Gastrocnemius medialis (tissue), 4 donors: ENCODE data around the gene CNST.

ENCODE experiments used
- POLR2A ChIP-seq, 2 donors: fragments of 450-650 bp; IDR thresholded peaks; one replicate each; pipeline ENCODE4 v1.6.1; 2017; ENCODE audit warnings: antibody characterized with exemption in 2 of 2, mild to moderate bottlenecking in 2 of 2, moderate library complexity in 2 of 2
- TF ChIP-seq, protein P1 (sequence below), 5 experiments: fragments of 450-650 bp in 3 of 5; fragments of 200-600 bp in 2 of 5; sonication (generic) in 2 of 5; IDR thresholded peaks in 4 of 5; conservative IDR thresholded peaks in 1 of 5; 1 replicate in 4 of 5; 2 replicates in 1 of 5; pipeline ENCODE4 v1.5.1; 2016 to 2019; ENCODE audit warnings: antibody characterized with exemption in 5 of 5, mild to moderate bottlenecking in 3 of 5, moderate library complexity in 3 of 5

DNA sequence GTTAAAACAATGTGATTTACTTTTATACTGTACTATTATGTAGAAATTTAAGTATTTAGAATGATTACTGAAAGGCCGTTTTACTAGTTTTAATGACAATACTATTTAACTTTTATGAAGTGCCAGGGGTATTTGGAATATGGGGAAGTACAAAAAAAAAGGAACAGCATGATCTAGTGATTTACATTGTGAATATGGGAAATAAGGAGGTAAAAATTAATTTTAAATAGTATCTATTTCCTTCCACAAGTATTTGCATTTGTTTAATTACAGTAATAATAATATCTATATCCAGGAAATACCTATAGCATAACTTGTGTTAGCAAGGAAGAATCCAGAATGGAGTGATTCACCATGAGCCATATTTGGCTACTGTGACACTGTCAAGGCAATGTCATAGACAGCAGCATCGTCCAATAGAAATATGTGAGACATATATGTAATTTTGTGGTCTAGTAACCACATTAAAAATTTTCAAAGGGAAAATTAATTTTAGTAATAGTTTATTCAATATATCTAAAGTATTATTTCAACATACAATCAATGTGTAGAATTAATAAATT is 22.0 kb downstream of the CNST start:
- TF ChIP-seq, protein P1, sequence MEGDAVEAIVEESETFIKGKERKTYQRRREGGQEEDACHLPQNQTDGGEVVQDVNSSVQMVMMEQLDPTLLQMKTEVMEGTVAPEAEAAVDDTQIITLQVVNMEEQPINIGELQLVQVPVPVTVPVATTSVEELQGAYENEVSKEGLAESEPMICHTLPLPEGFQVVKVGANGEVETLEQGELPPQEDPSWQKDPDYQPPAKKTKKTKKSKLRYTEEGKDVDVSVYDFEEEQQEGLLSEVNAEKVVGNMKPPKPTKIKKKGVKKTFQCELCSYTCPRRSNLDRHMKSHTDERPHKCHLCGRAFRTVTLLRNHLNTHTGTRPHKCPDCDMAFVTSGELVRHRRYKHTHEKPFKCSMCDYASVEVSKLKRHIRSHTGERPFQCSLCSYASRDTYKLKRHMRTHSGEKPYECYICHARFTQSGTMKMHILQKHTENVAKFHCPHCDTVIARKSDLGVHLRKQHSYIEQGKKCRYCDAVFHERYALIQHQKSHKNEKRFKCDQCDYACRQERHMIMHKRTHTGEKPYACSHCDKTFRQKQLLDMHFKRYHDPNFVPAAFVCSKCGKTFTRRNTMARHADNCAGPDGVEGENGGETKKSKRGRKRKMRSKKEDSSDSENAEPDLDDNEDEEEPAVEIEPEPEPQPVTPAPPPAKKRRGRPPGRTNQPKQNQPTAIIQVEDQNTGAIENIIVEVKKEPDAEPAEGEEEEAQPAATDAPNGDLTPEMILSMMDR (IDR thresholded peaks at IDR 0.05 in 4 of 5, conservative IDR thresholded peaks at IDR 0.05 in 1 of 5): no peak
- TF ChIP-seq POLR2A (IDR thresholded peaks at IDR 0.05): no peak
